GM19240 (cell line): ENCODE data around the gene KIRREL1.

Experiments
- DNase-seq: peaks from one replicate; pipeline ENCODE4 v3.0.0; 2011; ENCODE audit warnings: low spot score; ENCODE audit not compliant: insufficient read length

The KIRREL1 gene

GRCh38 chr1:157993147-157993917 is at the start of gene KIRREL1:
TSS of gene KIRREL1 (plus strand) at chr1:157993645. CDS start at chr1:157993677, 32 bp downstream.
- DNase-seq = no peak

- DNase-seq = no peak
Observed at GRCh38 chr1:157944663-157945280, 48.7 kb upstream of the KIRREL1 start.

GRCh38 chr1:157948312-157949073 is 45.0 kb upstream of the KIRREL1 start:
- DNase-seq = no peak

GRCh38 chr1:157949074-157949354 is 44.4 kb upstream of the KIRREL1 start:
- DNase-seq = no peak

- DNase-seq = no peak
Observed at GRCh38 chr1:157951230-157951629, 42.2 kb upstream of the KIRREL1 start.

GRCh38 chr1:157952601-157953000 is 40.8 kb upstream of the KIRREL1 start:
- DNase-seq = no peak

GRCh38 chr1:157955221-157955620 is 38.2 kb upstream of the KIRREL1 start:
- DNase-seq = no peak

- no peak for DNase-seq
Observed at GRCh38 chr1:157955857-157956256, 37.6 kb upstream of the KIRREL1 start.

- no peak for DNase-seq
Observed at GRCh38 chr1:157956732-157957131, 36.7 kb upstream of the KIRREL1 start.

- DNase-seq = no peak
Observed at GRCh38 chr1:157958263-157958662, 35.2 kb upstream of the KIRREL1 start.

- no peak for DNase-seq
Observed at GRCh38 chr1:157959750-157960149, 33.7 kb upstream of the KIRREL1 start.

- no peak for DNase-seq
Observed at GRCh38 chr1:157960773-157961172, 32.7 kb upstream of the KIRREL1 start.

- DNase-seq = no peak
Observed at GRCh38 chr1:157961805-157962762, 31.4 kb upstream of the KIRREL1 start.

- peak; percentile 37 for DNase-seq
Observed at GRCh38 chr1:157963713-157964112, 29.7 kb upstream of the KIRREL1 start.

- no peak for DNase-seq
Observed at GRCh38 chr1:157965584-157965983, 27.9 kb upstream of the KIRREL1 start.

GRCh38 chr1:157966031-157966537 is 27.4 kb upstream of the KIRREL1 start:
- DNase-seq = no peak

GRCh38 chr1:157967205-157967604 is 26.2 kb upstream of the KIRREL1 start:
- DNase-seq = no peak

- no peak for DNase-seq
Observed at GRCh38 chr1:157968508-157968907, 24.9 kb upstream of the KIRREL1 start.

GRCh38 chr1:157968946-157969345 is 24.5 kb upstream of the KIRREL1 start:
- DNase-seq = no peak

GRCh38 chr1:157969697-157970485 is 23.6 kb upstream of the KIRREL1 start:
- no peak for DNase-seq
